GM21786 (cell line): ENCODE data around the gene POMT2.
"Not testable (repeated sequence)": the region's sequence is repeated elsewhere in the genome, so short reads cannot be mapped to it uniquely, and the experiment has no call there.

Experiments used
- ATAC-seq: cut with Tn5 transposase; IDR thresholded peaks from one replicate; pipeline ENCODE4 v1.9.1; 2021; ENCODE audit not compliant: unreplicated experiment

POMT2 gene

DNA sequence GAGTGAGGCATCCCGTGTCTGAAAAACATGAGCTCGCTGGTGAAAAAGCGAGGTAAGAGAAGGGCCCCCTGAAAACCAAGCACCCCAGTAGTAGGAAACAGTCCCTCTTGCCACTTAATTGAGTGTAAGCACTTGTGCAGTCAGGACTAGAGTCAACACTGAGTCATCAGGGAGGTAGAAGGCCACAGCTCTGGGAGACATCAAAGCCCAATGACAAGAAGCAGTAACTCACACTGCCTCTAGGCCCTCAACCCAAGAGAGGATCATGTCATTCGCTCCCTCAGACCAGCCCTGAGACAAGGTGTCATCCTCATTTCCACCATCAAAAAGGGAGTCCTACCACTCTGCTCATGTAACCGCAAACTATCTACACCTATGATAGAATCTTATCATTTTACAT is 17.8 kb downstream of the POMT2 start:
- ATAC-seq: no peak

DNA sequence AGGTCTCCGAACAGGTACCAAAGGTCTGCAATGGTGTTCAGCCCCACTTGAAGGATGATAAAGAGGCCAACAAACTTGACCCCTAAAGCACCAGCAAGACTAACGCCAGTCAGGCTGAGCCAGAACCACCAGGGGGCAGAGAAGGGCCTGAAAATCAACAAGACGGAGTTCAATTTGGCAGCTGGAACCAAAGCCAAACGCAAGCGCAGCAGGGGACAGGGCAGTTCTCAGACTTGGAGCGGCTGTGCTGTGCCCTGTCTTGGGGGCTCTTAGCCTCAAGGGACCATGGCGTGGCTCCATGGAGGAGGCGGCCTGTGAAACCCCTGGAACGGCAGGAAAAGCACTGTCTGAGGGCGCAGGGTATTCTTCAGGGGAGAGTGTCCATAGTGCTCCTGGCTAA is 19.6 kb downstream of the POMT2 start:
- no peak for ATAC-seq

DNA sequence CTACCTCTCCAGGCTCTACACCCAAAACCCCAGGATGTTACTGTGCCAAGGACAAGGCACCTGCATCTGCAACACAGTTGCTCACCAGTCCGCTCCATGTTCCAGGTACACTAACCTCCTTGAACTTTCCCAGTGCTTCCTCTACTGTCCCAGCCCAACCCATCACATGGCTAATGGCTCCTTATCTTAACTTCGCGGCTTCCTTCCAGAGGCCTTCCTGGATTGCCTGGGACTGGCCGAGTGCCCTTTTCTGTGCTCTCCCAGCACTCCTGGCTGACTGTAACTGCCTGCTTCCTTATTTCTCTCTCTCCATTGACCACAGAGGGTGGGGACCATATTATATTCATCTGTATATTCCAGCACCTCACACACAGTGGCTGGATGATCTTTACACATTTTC is 20.9 kb downstream of the POMT2 start:
- ATAC-seq: no peak

DNA sequence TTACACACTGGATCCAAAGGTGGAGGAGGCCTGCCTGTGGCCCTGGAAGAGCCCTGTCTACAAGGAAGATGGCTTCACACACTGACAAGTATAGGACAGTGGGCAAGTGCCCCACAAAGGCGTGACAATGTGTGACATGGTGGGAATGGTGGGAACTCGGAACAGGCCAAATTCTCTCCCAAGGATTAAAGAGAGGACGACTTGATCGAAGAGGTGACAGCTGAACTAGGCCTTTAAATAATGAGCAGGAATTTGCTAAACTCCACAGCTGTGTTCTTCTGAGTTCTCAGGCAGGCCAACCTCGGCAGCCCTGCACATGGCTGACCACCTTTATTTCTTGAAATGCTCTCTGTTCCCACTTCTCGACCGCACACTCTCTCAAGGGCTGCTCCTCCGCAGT is 23.8 kb downstream of the POMT2 start:
- no peak for ATAC-seq

DNA sequence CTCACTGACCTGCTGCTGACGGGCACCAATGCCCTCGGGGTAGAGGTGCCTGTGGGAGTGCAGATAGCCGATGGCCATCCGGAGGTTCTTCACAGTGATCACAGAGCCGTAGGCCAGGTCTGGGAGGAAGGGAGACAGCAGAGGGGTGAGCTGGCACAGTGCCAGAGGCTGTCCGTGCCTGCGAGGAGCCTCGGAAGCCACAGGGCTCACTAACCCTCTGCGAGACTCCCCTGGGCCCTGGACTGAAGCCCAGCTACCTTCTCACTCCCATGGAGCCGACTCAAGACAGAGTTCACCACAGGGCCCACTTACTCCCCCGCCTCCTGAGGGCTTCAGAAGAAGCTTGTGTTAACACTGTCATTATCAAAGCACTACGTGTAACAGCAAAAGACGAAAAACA is 24.5 kb downstream of the POMT2 start:
- no peak for ATAC-seq

DNA sequence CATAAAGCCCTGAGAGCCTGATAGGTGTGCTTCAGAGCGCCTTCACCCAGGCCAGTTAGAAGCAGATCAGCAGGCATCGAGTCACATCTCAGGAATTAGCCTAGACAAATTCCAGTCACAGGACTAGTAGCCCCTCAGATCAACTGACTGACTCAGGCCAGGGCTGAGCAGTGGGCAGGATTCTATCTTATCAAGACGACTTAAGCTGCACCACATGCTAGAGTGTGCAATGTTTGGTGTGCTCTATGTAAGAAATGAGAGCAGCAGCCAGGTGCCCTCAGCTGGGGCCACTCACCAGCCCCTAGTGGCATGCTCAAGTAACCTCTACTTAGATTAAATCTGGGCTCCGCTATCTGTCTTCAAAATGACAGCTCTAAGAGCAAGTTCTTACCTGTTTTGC is 30.0 kb downstream of the POMT2 start:
- no peak for ATAC-seq

DNA sequence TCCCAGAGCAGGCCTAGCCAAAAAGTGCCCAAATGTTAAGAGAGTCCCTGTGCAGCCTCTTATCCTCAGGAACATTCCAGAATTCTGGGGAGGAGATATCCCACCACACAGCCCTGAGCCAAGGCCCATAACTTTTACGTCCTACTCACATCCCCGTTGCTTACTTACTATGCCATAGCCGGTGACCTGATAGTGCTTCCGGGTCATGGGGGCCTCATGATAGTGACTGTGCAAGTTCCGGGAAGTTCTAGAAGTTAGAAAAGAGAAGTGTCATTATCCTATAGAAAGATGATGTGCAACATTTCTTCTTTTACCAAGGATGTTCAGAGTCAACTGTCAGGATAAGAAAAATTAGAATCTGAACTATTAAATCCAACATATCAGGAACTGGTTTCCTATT is 34.1 kb downstream of the POMT2 start:
- no peak for ATAC-seq

DNA sequence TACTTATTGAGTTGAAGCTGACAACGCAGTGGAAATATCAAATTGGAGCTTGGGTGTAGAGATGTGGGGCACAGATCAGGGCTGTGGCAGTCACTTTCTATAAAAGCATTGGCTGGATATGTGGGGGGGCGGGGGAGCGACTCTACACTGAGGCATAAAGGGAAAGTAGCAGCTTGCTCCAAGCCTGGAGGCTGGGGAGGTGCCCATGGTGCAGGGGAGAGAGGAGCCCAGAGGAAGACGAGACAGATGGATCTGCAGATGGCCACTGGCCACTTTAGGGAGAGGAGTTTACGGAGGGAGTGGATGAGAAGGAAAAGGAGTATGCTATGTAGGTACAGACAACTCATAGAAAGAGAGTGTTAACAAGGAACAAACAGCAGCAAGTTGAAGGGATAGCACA is 36.2 kb downstream of the POMT2 start:
- ATAC-seq: no peak

DNA sequence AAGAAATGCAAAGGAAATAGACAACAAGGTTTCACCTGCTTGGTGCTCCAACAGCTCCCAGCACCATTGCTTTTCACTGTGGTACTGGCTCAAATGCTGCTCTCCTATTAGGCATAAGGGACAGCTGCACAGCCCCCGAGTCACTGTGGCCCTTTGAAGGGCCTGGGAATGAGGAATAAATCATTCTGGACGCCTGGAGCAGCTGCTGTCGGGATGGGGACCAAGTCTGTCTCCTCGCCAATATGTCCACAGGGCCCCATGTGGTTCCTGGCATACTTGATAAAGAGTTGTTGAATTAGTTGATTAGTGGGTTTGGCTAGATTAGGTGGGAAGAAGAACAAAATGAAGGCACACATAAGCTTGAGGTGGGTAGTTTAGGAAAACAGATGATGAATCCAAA is 36.6 kb downstream of the POMT2 start:
- ATAC-seq: no peak

DNA sequence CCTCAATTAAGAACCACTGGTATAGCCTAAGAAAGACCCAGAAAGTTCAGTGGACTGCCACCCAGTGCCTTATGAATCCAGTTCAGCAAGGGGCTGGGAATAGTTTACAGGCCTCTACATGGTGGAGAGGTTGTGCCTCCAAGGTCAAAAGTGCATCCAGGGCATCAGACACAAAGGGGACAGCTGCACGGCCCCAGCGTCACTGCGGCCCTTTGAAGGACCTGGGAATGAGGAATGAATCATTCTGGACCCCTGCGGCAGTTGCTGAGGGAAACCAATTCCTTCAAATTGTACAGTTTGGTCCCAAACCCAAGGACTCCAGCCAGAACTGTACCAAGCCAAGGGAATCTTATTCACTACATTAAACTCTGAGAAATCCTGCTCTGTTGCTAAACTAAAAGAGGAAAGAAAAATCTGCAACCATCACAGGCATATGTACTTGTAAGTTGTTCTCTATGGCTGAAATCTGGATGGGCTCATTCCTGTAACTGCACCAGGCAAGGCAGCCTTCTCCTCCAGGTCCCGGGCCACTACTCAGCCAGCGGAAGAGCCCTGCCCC is 38.8 kb downstream of the POMT2 start:
- no peak for ATAC-seq

DNA sequence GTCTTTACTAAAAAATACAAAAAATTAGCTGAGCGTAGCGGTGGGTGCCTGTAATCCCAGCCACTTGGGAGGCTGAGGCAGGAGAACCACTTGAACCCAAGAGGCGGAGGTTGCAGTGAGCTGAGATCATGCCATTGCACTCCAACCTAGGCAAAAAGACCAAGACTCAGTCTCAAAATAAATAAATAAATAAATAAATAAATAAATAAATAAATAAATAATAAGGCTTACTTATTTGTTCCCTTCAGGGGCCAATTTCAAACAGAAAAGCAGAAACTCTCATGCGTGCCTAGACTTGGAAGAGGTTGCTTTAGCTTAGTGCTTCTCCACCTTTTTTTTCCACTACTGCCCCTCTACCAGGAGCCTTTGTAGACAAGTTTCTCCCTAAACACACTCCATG is 39.8 kb downstream of the POMT2 start:
- not testable (repeated sequence) for ATAC-seq

DNA sequence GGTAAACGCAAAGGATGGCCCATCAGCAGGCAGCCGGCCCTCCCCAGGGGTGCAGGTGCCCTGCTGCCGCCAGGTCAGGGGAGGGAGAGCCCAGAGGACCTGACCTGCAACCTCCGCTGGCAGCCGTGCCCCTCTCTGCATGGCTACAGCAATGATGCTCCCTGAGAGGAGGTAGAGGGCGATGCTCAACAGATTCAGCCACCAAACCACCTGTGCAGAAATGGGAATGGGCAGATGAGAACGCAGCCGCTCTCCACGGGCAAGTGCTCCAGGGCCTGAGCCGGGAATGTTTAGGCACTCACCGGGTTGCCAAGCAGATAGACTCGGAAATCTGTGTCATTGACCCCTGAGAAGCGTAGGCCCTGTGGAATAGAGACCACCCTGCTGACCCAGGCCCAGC is 41.0 kb downstream of the POMT2 start:
- no peak for ATAC-seq

DNA sequence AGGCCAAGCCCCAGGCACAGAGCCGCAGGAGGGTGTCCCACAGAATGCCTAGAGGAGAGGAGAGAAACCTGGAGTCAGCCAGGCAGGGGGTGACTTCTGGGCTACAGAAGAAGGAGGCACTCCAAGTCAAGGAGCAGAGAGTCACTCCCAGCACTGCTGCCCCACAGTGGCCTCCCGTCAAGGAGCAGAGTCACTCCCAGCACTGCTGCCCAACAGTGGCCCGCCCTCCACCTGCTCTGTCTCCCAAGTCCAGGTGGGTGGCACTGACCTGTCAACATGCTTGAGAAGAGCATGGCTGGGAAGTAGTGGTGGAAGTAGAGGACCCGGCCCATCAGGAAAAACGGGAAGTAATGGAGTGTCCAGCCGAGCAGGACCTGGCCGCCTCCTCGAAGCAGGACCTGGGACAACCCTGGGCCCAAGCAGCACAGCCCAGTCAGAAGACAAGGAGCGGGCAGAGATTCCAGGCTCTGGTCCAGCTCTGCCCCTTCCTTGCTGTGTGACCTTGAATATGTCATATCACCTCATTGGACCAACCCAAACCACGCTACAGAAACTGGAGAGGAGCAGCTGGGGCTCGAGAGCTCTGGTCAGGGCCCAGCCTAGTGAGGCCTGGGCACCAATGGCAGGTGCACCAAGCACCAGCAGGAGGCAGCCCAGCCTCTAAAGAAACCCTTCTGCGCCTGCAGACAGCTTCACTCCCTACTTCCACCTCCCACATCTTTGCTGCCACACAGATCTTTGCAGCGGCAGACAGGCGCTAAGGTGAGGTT is 42.0 kb downstream of the POMT2 start:
- ATAC-seq: no peak

DNA sequence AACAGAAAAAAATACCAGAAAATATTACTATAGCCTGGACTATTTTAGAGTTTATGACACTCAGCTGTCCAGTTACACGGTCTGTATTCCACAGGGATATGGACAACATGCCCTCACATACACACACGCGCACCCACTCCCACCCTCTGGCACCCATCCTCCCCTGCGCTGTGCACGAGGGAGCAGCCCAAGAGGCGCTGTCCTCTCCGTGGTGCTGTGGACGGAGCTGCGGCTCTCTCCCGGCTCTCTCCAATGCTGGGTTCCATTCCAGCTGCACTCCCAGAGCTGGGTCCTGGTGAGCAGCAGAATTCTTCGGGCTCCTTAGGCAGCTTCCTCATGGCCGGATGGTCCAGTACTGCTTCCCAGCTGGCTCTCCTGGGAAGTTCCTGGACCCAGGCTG is 43.7 kb downstream of the POMT2 start:
- no peak for ATAC-seq

DNA sequence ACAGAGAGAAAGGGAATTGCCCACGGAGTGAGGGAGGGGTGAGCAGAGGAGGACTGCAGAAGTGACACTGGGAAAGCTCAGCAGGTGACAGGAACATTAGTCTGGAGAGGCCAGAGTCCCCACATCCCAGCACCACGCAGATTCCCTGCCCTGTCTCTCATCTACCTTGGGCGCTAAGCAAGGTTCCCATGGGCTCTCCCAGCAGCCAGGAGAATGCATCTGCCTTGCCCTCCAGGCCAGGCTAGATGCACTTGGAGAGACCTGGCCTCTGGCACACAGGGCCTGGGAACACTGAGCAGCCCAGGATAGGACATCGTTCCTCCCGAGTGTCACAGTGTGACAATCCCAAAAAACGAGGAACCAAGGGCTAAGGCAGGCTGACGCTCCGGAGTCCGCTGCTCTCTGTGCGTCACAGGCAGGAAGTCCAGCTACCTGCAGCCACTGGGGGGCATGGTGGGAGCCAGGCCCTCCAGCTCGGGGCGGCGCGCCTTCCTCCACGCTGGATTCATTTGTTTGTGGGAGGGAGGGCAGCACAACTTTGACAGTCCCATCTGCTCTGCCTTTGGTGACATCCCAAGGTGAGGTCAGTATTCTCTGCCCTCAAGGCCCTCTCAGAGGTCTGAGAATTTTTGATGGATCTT is 44.3 kb downstream of the POMT2 start:
- ATAC-seq: no peak

DNA sequence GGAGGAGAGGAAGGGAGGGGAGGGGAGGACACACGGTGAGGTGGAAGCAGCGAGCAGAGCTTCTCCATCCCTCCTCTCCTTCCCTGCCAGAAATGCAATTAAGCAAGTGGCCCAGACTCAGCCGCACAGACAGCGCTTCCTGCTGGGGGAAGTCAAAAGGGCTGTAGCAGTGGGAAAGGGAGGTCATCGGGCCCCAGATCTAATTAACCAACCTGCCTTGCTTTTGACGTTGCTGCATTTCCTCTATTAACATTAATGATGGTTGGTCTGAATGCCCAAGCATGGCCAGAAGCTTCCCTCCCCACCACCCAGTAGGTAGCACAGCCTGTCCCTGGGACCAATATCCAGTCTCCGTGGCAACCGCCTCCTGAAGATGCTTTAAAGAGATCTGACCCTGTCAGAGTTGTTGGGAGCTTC is 45.1 kb downstream of the POMT2 start:
- ATAC-seq: no peak

DNA sequence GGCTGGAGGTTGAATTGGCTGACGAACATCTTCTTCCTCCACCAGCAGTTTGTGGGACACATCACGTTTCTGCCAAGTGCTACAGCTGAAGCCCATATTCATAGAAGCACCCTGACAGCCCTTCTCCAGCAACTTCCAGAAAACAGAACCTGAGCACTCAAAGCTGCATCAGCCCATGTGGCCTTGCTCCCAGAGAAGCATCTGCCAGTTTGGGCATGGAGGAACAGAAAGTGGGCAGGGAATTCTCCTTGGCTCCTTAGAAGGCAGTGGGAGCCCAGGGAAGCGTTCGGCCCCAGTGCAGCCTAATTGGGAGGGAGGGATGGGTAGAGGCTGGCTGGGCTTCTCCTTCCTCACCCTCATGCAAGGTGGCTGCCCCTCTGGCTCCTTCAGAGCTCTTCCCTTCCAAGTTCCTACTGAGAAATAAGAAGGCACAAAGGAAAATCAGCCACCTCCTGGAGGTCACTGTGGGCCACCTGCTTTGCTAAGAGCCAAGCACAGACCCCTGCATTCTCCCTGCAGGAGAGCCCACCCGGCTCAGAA is 45.6 kb downstream of the POMT2 start:
- ATAC-seq: no peak

DNA sequence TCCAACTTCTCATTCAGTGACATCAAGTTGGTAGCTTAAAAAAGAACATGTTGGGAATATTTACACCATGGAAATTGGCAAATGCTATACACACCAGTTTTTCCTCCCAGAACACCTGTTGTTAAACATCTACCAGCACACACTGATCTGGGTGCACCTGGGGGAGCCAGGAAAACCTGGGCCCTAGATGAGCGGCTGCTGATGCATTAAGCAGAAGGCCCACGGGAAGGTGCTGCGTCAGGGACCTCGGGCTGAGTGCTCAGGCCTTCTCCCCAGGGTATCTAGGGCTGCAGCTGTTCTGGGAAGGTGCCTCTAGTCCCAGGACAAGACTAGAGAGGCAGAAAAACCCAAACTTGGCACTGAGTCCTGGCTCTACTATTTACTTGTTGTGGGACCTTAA is 46.9 kb downstream of the POMT2 start:
- ATAC-seq: no peak

DNA sequence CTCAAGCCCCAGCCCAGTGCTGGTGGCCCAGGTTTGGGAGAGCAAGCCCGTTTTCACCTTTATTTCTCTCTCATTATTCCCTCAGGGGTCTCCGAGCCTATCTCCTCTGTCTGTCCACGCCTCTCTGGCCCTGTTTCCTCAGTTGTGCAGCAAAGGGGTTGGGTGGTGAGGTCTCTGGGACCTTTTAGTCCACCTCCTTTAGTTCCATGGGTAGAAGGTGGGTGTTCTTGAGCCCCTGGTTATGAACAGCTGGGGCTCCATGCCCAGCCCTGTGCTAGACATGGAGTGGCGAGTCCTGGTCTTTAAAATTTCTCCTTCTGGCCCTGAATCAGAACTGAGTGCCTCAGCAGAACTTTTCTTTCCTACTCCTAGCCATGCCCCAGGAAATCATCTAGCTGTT is 48.4 kb downstream of the POMT2 start:
- ATAC-seq: no peak

DNA sequence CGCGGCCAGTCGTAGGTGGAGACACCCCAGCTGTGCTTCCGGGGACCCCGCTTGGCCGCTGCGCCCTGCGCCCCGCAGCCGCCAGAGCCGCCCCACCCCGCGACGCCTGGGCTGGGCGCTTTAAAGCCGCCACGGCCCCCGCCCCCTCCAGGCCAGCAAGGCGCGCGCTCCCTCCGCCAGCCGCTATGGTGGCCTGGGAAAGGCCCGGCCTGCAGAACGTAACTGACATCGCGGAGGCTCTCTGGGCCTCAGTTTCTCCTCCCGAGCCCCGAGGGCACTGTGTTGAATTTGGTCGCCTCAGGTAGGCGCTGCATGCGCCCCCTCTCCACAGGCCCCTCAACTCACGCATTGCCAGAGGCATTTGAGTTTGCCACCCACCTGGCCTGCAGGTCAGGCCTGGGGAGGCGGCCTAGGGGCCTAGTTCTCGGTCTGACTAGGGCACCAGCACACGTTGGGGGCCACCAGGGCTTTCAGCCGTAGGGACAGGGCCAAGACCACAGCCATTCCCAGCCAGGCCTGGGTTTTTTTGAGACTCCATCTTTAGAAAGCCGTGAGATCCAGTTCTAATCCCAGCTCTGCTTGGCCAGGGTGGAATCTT is 49.5 kb downstream of the POMT2 start, which contains the start of gene NGB:
Gene NGB, minus strand, starts transcription at position 94 of the 598 bp plus-strand sequence. CDS start 269 bp downstream, outside the sequence.
- ATAC-seq: no peak

DNA sequence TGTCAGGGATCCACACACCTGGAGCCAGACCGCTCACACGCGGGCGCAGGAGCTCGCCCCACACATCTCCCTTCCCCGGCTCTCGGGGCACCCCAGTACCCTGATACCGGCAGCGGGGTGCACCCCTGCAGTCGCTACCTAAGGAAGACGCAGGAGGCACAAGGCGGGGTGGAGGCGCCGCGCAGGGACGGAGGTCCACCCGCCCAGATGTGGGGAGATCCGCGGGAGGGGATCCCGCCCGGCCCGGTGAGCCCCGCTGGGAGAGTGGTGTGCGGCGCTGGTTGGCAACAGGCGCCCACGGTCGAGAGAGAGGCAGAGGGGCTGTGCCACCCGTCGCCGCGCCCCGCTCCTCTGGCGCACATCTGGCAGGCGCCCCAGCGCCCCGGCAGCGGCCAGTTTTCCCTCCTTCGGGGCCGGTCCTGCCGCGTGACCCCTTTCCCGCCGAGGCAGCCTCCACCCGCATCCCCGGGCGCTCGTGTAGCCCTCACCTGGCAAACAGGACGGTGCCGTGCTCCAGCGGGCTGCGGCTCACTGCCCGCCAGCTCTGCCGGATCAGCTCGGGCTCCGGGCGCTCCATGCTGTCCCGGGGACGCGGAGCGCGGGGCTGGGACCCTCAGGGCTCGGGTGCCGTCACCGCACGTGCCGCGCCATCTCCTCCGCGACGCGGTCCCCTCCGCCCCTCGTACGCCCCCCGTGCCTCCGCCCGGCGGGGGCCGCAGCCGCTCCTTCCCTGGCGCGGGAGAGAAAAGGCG is 50.1 kb downstream of the POMT2 start:
- ATAC-seq: no peak
